CD8-positive, alpha-beta memory T cell (primary cell): ENCODE results near the gene CHURC1. TPM values are rescaled to one million over a fixed set of nuclear protein-coding genes. Genes with fewer than 3 reads are reported as not detected.

ENCODE experiments used
- CTCF ChIA-PET: fragments of 350-600 bp; sonication (Branson Sonifier 250); formaldehyde crosslinking; loops from one replicate; lab custom pipeline; 2021; ENCODE audit warnings: antibody characterized with exemption; lab: Charles Lee
- POLR2A ChIA-PET: fragments of 350-600 bp; sonication (Branson Sonifier 250); formaldehyde crosslinking; loops from one replicate; lab custom pipeline; 2021; ENCODE audit warnings: antibody characterized with exemption; lab: Charles Lee
- DNase-seq, 5 donors: peaks; one replicate each; pipeline versions ENCODE4 v3.0.0 to v3.0.0-alpha.2; 2020 to 2022; ENCODE audit warnings: mixed read lengths in 1 of 5
- H3K27ac ChIP-seq: one replicate; pipeline ENCODE4 v1.7.0; 2013; ENCODE audit warnings: low read depth, mild to moderate bottlenecking, low read length, moderate library complexity
- H3K27me3 ChIP-seq: 2 replicates; pipeline ENCODE4 v1.7.0; 2013; ENCODE audit warnings: low read length, mild to moderate bottlenecking; ENCODE audit not compliant: insufficient read depth, poor library complexity, severe bottlenecking
- H3K36me3 ChIP-seq: 2 replicates; pipeline ENCODE4 v1.7.0; 2013; ENCODE audit warnings: mild to moderate bottlenecking, low read length, moderate library complexity; ENCODE audit not compliant: insufficient read depth
- H3K4me1 ChIP-seq: 2 replicates; pipeline ENCODE4 v1.7.0; 2013; ENCODE audit warnings: mild to moderate bottlenecking, low read length, moderate library complexity; ENCODE audit not compliant: insufficient read depth
- H3K4me3 ChIP-seq: 2 replicates; pipeline ENCODE4 v1.7.0; 2013; ENCODE audit warnings: mild to moderate bottlenecking, low read length
- H3K9me3 ChIP-seq: 2 replicates; pipeline ENCODE4 v1.7.0; 2013; ENCODE audit warnings: mild to moderate bottlenecking, low read length
- H3K27ac Mint-ChIP-seq, 8 donors: one replicate each; pipeline ENCODE4 v1.8.0; 2020 to 2021; ENCODE audit warnings: mixed read lengths in 8 of 8, mild to moderate bottlenecking in 6 of 8, inconsistent platforms in 3 of 8, moderate library complexity in 3 of 8
- H3K27me3 Mint-ChIP-seq, 2 donors: one replicate each; pipeline ENCODE4 v1.8.0; 2020 to 2021; ENCODE audit warnings: mixed read lengths in 2 of 2, mild to moderate bottlenecking in 1 of 2, moderate library complexity in 1 of 2
- H3K36me3 Mint-ChIP-seq, 3 donors: one replicate each; pipeline ENCODE4 v1.8.0; 2020 to 2021; ENCODE audit warnings: mixed read lengths in 3 of 3, inconsistent platforms in 1 of 3, mild to moderate bottlenecking in 1 of 3
- H3K4me1 Mint-ChIP-seq, 3 donors: one replicate each; pipeline ENCODE4 v1.8.0; 2020 to 2021; ENCODE audit warnings: mixed read lengths in 3 of 3, inconsistent platforms in 1 of 3, mild to moderate bottlenecking in 1 of 3
- H3K4me3 Mint-ChIP-seq, 7 donors: one replicate each; pipeline ENCODE4 v1.8.0; 2020 to 2021; ENCODE audit warnings: mixed read lengths in 7 of 7, mild to moderate bottlenecking in 6 of 7, moderate library complexity in 4 of 7, inconsistent platforms in 2 of 7
- H3K9me3 Mint-ChIP-seq, 5 donors: one replicate each; pipeline ENCODE4 v1.8.0; 2020 to 2022; ENCODE audit warnings: mixed read lengths in 5 of 5, mild to moderate bottlenecking in 3 of 5, moderate library complexity in 2 of 5, inconsistent platforms in 1 of 5
- polyA plus RNA-seq: library from polyadenylated mRNA; unstranded; fragments of 300-500 nt; fragmentation: Illumina TruSeq; gene quantifications from one replicate; pipeline ENCODE4 v1.2.3, GENCODE V29; 2021
- total RNA-seq, 2 experiments: library from RNA; stranded (reverse); gene quantifications; one replicate each; pipeline ENCODE4 v1.2.3, GENCODE V29; 2021

CHURC1 gene
- total and polyA plus RNA-seq, 3 experiments from 2014 or later = 44.0 to 171 (median 54.8) TPM

DNA sequence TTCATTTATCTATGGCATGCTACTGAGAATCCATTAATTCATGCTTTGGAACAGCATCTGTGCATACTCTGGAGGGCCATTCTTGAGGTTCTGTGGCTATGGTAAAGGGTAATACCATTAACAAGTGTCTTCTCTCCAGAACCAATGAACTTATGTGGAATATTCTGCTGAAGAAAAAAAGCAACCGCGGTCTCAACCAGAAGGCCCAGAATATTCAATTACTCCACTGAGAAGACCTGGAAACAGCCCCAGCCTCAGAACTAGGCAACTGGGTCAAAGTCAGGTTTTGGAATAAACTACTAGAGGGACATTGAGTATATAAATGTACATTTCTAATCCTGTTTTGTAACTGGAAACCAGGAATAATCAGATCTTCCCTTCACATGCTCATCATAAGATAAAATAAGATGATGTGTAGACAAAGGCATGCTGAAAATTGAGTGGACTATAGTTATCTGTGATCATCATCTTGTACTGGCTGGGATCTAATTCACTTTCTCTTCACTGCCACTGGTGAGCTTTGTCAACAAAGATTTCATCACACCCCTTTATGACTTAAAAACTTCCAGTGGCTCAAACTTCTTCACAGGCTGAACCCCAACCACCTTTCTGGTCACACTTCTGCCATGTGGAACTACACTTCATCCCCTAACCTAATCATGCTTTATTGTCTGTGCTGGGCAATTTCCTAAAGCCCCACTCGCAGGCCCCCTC, 40.6 kb upstream of the CHURC1 start:
- Mint-ChIP-seq H3K4me1 (peaks cover 0 to under 1% (median 0%) of the 10 kb centered on the region in 3 donors), H3K27me3 (peaks cover 20 to 53% of the 10 kb centered on the region in 2 donors), H3K4me3 (no peak overlapping the region), H3K36me3 (peaks cover 0 to 1% (median 0%) of the 10 kb centered on the region in 3 donors), H3K9me3 (no peaks in the 10 kb centered on the region), H3K27ac (peak overlapping the region in 2 of 8 donors; percentile 6 to 8)
- ChIA-PET CTCF (no interaction called here), POLR2A (no interaction called here)
- no peak overlapping the region for H3K4me3 ChIP-seq
- H3K4me1 ChIP-seq = no peaks in the 10 kb centered on the region
- H3K27ac ChIP-seq = no peak overlapping the region
- no peaks in the 10 kb centered on the region for H3K27me3 ChIP-seq
- H3K9me3 ChIP-seq = no peaks in the 10 kb centered on the region
- DNase-seq = no peak
- H3K36me3 ChIP-seq = no peaks in the 10 kb centered on the region

DNA sequence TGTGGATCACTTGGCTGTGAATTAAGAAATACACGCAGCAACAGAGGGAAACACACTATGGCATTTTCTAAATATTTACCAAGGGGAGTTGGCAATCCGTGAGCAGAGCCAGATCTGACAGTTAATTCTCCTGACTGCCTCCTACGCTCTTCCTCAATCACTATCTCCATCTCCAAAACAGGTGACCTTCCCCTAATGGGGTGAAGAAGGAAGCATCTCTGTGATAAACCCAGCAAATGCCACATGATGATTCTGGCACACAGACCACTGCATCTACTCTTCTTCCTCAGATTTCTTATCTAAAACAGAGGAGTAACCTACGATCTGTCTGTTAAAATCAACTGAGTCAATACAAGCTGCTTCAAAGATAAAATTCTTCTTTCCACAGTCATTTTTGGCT, 38.9 kb upstream of the CHURC1 start:
- Histone ChIP-seq H3K27ac (no peak overlapping the region), H3K36me3 (no peaks in the 10 kb centered on the region), H3K9me3 (no peaks in the 10 kb centered on the region), H3K27me3 (peaks cover 3% of the 10 kb centered on the region), H3K4me1 (no peaks in the 10 kb centered on the region), H3K4me3 (no peak overlapping the region)
- POLR2A ChIA-PET = no interaction called here
- H3K4me1 Mint-ChIP-seq = peaks cover 0 to 4% (median 0%) of the 10 kb centered on the region in 3 donors
- H3K27ac Mint-ChIP-seq = no peak overlapping the region
- H3K36me3 Mint-ChIP-seq = peaks cover 0 to 1% (median 0%) of the 10 kb centered on the region in 3 donors
- no peak for DNase-seq
- peaks cover 24 to 59% of the 10 kb centered on the region in 2 donors for H3K27me3 Mint-ChIP-seq
- H3K4me3 Mint-ChIP-seq = no peak overlapping the region
- no peaks in the 10 kb centered on the region for H3K9me3 Mint-ChIP-seq
- CTCF ChIA-PET = interaction anchor here (1.7 kb wide), 1 partner anchor 17 kb away, joined by 4 read pairs; no protein-coding TSS in a partner anchor

DNA sequence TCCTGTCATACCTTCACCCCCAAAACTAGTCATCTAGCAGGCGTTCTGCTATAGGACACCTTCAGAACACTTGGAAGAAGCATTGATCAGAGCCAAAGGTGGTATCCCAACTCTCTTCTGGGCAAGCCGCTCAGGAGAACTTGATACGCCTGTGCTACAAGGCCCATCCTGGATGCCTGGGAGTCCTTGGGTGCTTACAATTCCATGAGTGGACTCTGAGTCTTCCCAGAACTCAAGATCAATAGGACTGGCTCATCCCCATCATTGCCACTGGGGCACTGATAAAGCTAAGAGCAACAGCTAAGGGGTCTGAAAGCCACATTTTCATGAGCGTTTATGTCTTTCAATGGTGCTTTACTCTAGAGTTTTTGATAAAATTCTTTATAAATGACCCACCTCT, 36.4 kb upstream of the CHURC1 start:
- Histone ChIP-seq H3K36me3 (no peaks in the 10 kb centered on the region), H3K9me3 (no peaks in the 10 kb centered on the region), H3K27me3 (peaks cover 10% of the 10 kb centered on the region), H3K4me3 (no peak overlapping the region), H3K4me1 (peaks cover 6% of the 10 kb centered on the region), H3K27ac (no peak overlapping the region)
- ChIA-PET CTCF (interaction anchor here (1.1 to 5.5 kb wide), 4 partner anchors 14 to 78 kb away, joined by 3 to 33 read pairs (median 5); no protein-coding TSS in a partner anchor), POLR2A (no interaction called here)
- no peak for DNase-seq
- no peaks in the 10 kb centered on the region for H3K9me3 Mint-ChIP-seq
- peaks cover 0 to 1% (median 0%) of the 10 kb centered on the region in 3 donors for H3K36me3 Mint-ChIP-seq
- peak overlapping the region in 2 of 7 donors; percentile 27 to 73 for H3K4me3 Mint-ChIP-seq
- peaks cover 8 to 13% (median 9%) of the 10 kb centered on the region in 3 donors for H3K4me1 Mint-ChIP-seq
- peaks cover 34 to 61% of the 10 kb centered on the region in 2 donors for H3K27me3 Mint-ChIP-seq
- H3K27ac Mint-ChIP-seq = no peak overlapping the region

DNA sequence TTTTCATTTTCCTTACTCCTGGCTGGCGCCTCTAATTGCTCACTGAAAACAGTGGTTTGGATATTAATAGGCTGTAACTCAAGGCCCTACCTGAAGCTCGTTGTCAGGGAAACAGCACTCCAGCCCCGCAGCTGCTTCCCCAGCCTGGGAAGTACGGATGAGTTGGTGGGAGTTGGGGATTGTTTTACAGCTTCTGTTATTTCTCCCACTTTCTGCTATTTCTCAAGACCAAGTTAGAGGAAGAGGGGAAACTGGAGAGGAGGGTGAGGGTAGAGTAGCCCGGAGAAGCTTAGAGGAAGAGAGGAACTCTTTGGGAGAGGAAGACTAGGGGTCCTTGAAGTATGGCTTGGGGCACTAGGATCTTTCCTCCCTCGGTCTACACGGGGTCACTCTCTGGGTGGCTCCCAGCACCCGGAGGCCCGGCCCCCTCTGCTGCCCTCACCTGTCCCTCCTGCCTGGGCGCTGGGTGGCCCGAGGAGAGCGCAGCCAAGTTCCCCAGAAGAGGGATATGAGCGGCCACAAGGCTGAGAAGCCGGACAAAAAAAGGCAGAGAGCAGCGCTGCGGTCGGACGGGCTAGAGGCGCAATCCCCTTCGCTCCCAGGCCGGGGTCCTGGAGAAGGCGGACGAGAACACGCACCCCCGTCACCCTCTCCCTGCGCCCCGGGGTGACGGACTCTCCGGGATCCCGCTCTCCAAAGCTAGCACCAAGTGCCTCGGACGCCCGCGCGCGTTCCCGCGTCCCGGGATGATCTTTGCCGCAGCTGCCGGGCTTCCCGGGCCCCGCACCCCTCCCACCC, 35.2 kb upstream of the CHURC1 start:
- Mint-ChIP-seq H3K36me3 (peaks cover 0 to 1% (median 0%) of the 10 kb centered on the region in 3 donors), H3K4me3 (peak overlapping the region; percentile 47 to 85 (median 63)), H3K4me1 (peaks cover 8 to 13% (median 9%) of the 10 kb centered on the region in 3 donors), H3K27me3 (peaks cover 35 to 63% of the 10 kb centered on the region in 2 donors), H3K9me3 (no peaks in the 10 kb centered on the region), H3K27ac (peak overlapping the region in 1 of 8 donors; percentile 44)
- peaks cover 6% of the 10 kb centered on the region for H3K4me1 ChIP-seq
- ChIA-PET CTCF (interaction anchor here (0.6 to 5.5 kb wide), 5 partner anchors 10 to 79 kb away, joined by 3 to 33 read pairs (median 3); no protein-coding TSS in a partner anchor), POLR2A (no interaction called here)
- H3K4me3 ChIP-seq = no peak overlapping the region
- H3K27me3 ChIP-seq = peaks cover 10% of the 10 kb centered on the region
- peak in 1 of 5 donors; percentile 4 for DNase-seq
- H3K36me3 ChIP-seq = no peaks in the 10 kb centered on the region
- no peak overlapping the region for H3K27ac ChIP-seq
- H3K9me3 ChIP-seq = no peaks in the 10 kb centered on the region

GRCh38 chr14:64879635-64880220, 34.5 kb upstream of the CHURC1 start, which contains the start of gene SPTB:
SPTB (minus strand) TSS chr14:64879907; CDS start chr14:64823094, 56,813 bp downstream.
- H3K27me3 Mint-ChIP-seq = peaks cover 35 to 62% of the 10 kb centered on the region in 2 donors
- peaks cover 10% of the 10 kb centered on the region for H3K27me3 ChIP-seq
- H3K9me3 Mint-ChIP-seq = no peaks in the 10 kb centered on the region
- ChIA-PET POLR2A (no interaction called here), CTCF (interaction anchor here (0.6 to 5.5 kb wide), 3 partner anchors 10 to 27 kb away, joined by 3 to 33 read pairs (median 10); no protein-coding TSS in a partner anchor)
- no peaks in the 10 kb centered on the region for H3K36me3 ChIP-seq
- peak; percentile 37 to 70 (median 54) for DNase-seq
- H3K36me3 Mint-ChIP-seq = peaks cover 0 to 1% (median 0%) of the 10 kb centered on the region in 3 donors
- H3K27ac ChIP-seq = no peak within 1 kb of the TSS
- peak within 1 kb of the TSS in 2 of 8 donors; percentile 43 to 44 for H3K27ac Mint-ChIP-seq
- H3K9me3 ChIP-seq = no peaks in the 10 kb centered on the region
- H3K4me3 Mint-ChIP-seq = peak within 1 kb of the TSS; percentile 73 to 92 (median 86)
- H3K4me3 ChIP-seq = peak within 1 kb of the TSS; percentile 54
- H3K4me1 ChIP-seq = peaks cover 6% of the 10 kb centered on the region
- peaks cover 8 to 13% (median 9%) of the 10 kb centered on the region in 3 donors for H3K4me1 Mint-ChIP-seq

- Histone ChIP-seq H3K27me3 (peaks cover 10% of the 10 kb centered on the region), H3K4me1 (peaks cover 6% of the 10 kb centered on the region), H3K4me3 (peak overlapping the region; percentile 54), H3K9me3 (no peaks in the 10 kb centered on the region), H3K36me3 (no peaks in the 10 kb centered on the region), H3K27ac (no peak overlapping the region)
- DNase-seq = peak; percentile 33 to 58 (median 44)
- peaks cover 8 to 13% (median 9%) of the 10 kb centered on the region in 3 donors for H3K4me1 Mint-ChIP-seq
- ChIA-PET POLR2A (no interaction called here), CTCF (interaction anchor here (1.6 to 5.5 kb wide), 4 partner anchors 11 to 116 kb away, joined by 4 to 33 read pairs (median 8); no protein-coding TSS in a partner anchor)
- peak overlapping the region in 1 of 8 donors; percentile 43 for H3K27ac Mint-ChIP-seq
- H3K4me3 Mint-ChIP-seq = peak overlapping the region; percentile 71 to 92 (median 86)
- H3K27me3 Mint-ChIP-seq = peaks cover 35 to 63% of the 10 kb centered on the region in 2 donors
- no peaks in the 10 kb centered on the region for H3K9me3 Mint-ChIP-seq
- peaks cover 0 to 1% (median 0%) of the 10 kb centered on the region in 3 donors for H3K36me3 Mint-ChIP-seq
Measured at GRCh38 chr14:64880221-64881121, 33.8 kb upstream of the CHURC1 start.

GRCh38 chr14:64885559-64885958, 28.7 kb upstream of the CHURC1 start:
- no peaks in the 10 kb centered on the region for H3K9me3 Mint-ChIP-seq
- H3K36me3 Mint-ChIP-seq = peaks cover 0 to 1% (median 0%) of the 10 kb centered on the region in 3 donors
- no peak for DNase-seq
- H3K27ac Mint-ChIP-seq = no peak overlapping the region
- H3K4me1 Mint-ChIP-seq = peaks cover 6 to 7% (median 7%) of the 10 kb centered on the region in 3 donors
- H3K27me3 Mint-ChIP-seq = peaks cover 25 to 59% of the 10 kb centered on the region in 2 donors
- CTCF ChIA-PET = no interaction called here
- H3K4me3 Mint-ChIP-seq = no peak overlapping the region
- no peaks in the 10 kb centered on the region for H3K9me3 ChIP-seq
- no peak overlapping the region for H3K4me3 ChIP-seq
- POLR2A ChIA-PET = no interaction called here
- H3K4me1 ChIP-seq = peaks cover 6% of the 10 kb centered on the region
- no peak overlapping the region for H3K27ac ChIP-seq
- no peaks in the 10 kb centered on the region for H3K36me3 ChIP-seq
- H3K27me3 ChIP-seq = peaks cover 8% of the 10 kb centered on the region
